MM.1S (cell line): ENCODE measurements around the gene CIT.

Experiments used
- DNase-seq: peaks from one replicate; pipeline ENCODE4 v3.0.0-alpha.2; 2015
- H2AFZ ChIP-seq: fragments of 300-600 bp; sonication (generic); 2 replicates; pipeline ENCODE4 v1.6.0; 2016; ENCODE audit warnings: antibody characterized with exemption, low read length
- H3F3A ChIP-seq: fragments of 300-600 bp; sonication (generic); 2 replicates; pipeline ENCODE4 v1.6.1; 2016; ENCODE audit warnings: mild to moderate bottlenecking, antibody characterized with exemption, low read length, moderate library complexity, mixed read lengths; ENCODE audit not compliant: insufficient read depth
- H3K27ac ChIP-seq: fragments of 300-600 bp; sonication (generic); 2 replicates; pipeline ENCODE4 v1.5.1; 2016; ENCODE audit warnings: mild to moderate bottlenecking, low read length
- H3K27me3 ChIP-seq: fragments of 300-600 bp; sonication (generic); replicated peaks from 2 replicates; pipeline ENCODE4 v1.6.0; 2016; ENCODE audit warnings: low read length; ENCODE audit not compliant: insufficient read depth
- H3K36me3 ChIP-seq: fragments of 300-600 bp; sonication (generic); replicated peaks from 2 replicates; pipeline ENCODE4 v1.6.1; 2016; ENCODE audit warnings: mild to moderate bottlenecking, low read length, mixed read lengths; ENCODE audit not compliant: insufficient read depth
- H3K4me1 ChIP-seq: fragments of 300-600 bp; sonication (generic); 2 replicates; pipeline ENCODE4 v1.6.1; 2016; ENCODE audit warnings: low read length, mixed read lengths
- H3K4me2 ChIP-seq: fragments of 300-600 bp; sonication (generic); 2 replicates; pipeline ENCODE4 v1.6.0; 2016; ENCODE audit warnings: low read depth, low read length
- H3K4me3 ChIP-seq: fragments of 300-600 bp; sonication (generic); 2 replicates; pipeline ENCODE4 v1.5.1; 2016; ENCODE audit warnings: low read length, mixed read lengths
- H3K79me2 ChIP-seq: fragments of 300-600 bp; sonication (generic); 2 replicates; pipeline ENCODE4 v1.6.1; 2016; ENCODE audit warnings: mixed run types, low read length, mixed read lengths
- H3K9ac ChIP-seq: fragments of 300-600 bp; sonication (generic); 2 replicates; pipeline ENCODE4 v1.6.1; 2016; ENCODE audit warnings: low read length, mixed read lengths
- H3K9me2 ChIP-seq: fragments of 300-600 bp; sonication (generic); replicated peaks from 2 replicates; pipeline ENCODE4 v1.6.1; 2016; ENCODE audit warnings: mild to moderate bottlenecking, low read length, mixed read lengths; ENCODE audit not compliant: insufficient read depth
- H3K9me3 ChIP-seq: fragments of 300-600 bp; sonication (generic); replicated peaks from 2 replicates; pipeline ENCODE4 v1.6.1; 2016; ENCODE audit warnings: mild to moderate bottlenecking, low read length, mixed read lengths; ENCODE audit not compliant: insufficient read depth
- H4K20me1 ChIP-seq: fragments of 300-600 bp; sonication (generic); 2 replicates; pipeline ENCODE4 v1.6.1; 2016; ENCODE audit warnings: mild to moderate bottlenecking, low read length, moderate library complexity, mixed read lengths; ENCODE audit not compliant: insufficient read depth
- EZH2 ChIP-seq: fragments of 300-600 bp; sonication (generic); optimal IDR thresholded peaks from 2 replicates; pipeline ENCODE3; 2017; ENCODE audit warnings: low read depth, mild to moderate bottlenecking, antibody characterized with exemption, low read length, mixed read lengths
- EZH2phosphoT487 ChIP-seq: fragments of 300-600 bp; sonication (generic); IDR thresholded peaks from 2 replicates; pipeline ENCODE4 v1.6.1; 2018; ENCODE audit warnings: antibody characterized with exemption, low read length
- TF ChIP-seq, protein P1 (sequence below): fragments of 300-600 bp; sonication (generic); IDR thresholded peaks from 2 replicates; pipeline ENCODE4 v1.5.1; 2016; ENCODE audit warnings: antibody characterized with exemption, low read length, mixed read lengths

Gene CIT

DNA sequence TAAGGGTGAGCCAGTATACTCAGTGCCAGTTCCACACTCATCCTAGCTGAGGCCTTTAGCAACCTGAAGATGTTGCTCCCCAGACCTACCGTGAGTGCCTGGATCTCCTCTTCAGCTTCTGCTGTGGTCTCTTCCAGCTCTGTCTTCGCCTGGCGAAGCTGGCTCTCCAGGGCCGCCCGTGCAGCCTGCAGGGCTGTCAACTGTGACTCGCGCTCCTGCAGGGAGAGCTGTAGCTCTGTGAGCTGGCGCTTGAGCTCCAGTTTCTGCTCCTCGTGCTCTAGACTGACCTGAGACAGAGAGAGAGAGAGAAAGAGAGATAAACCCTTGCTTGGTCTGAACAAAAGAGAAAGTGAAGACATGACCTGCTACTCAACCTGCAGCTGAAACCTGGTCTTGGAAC is 125.2 kb downstream of the CIT start:
- H3K79me2 ChIP-seq: no peaks in the 10 kb centered on the region
- H3K4me3 ChIP-seq: no peak overlapping the region
- no peaks in the 10 kb centered on the region for H4K20me1 ChIP-seq
- TF ChIP-seq EZH2phosphoT487 (no peak), EZH2 (no peak)
- TF ChIP-seq, protein P1, sequence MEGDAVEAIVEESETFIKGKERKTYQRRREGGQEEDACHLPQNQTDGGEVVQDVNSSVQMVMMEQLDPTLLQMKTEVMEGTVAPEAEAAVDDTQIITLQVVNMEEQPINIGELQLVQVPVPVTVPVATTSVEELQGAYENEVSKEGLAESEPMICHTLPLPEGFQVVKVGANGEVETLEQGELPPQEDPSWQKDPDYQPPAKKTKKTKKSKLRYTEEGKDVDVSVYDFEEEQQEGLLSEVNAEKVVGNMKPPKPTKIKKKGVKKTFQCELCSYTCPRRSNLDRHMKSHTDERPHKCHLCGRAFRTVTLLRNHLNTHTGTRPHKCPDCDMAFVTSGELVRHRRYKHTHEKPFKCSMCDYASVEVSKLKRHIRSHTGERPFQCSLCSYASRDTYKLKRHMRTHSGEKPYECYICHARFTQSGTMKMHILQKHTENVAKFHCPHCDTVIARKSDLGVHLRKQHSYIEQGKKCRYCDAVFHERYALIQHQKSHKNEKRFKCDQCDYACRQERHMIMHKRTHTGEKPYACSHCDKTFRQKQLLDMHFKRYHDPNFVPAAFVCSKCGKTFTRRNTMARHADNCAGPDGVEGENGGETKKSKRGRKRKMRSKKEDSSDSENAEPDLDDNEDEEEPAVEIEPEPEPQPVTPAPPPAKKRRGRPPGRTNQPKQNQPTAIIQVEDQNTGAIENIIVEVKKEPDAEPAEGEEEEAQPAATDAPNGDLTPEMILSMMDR: no peak
- no peaks in the 10 kb centered on the region for H3K27me3 ChIP-seq
- no peaks in the 10 kb centered on the region for H3K9me2 ChIP-seq
- no peaks in the 10 kb centered on the region for H3F3A ChIP-seq
- no peaks in the 10 kb centered on the region for H3K9me3 ChIP-seq
- H3K36me3 ChIP-seq: no peaks in the 10 kb centered on the region
- no peak overlapping the region for H3K4me2 ChIP-seq
- H3K27ac ChIP-seq: no peak overlapping the region
- no peak overlapping the region for H3K9ac ChIP-seq
- H2AFZ ChIP-seq: no peak overlapping the region
- no peak for DNase-seq
- H3K4me1 ChIP-seq: no peaks in the 10 kb centered on the region

DNA sequence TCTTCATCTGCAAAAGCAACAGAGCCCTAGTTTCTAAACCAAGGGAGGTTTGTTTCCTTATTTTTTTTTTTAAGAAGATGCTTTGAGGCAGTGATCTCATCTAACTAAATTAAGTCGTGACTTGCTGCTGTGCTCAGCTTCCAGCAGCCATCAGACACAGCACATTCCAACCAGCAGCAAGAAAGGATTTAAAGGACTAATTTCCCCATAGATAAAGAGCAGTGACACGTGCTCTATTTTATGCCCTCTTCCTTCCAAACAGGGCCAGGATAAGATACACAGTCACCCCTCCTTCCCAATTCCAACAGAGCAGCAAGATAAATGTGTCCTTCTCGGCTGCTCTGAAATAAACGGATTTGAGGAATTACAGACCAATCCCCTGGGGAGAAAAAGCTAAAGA is 127.5 kb downstream of the CIT start:
- no peaks in the 10 kb centered on the region for H3K4me1 ChIP-seq
- H3K4me2 ChIP-seq: no peak overlapping the region
- no peak overlapping the region for H3K4me3 ChIP-seq
- TF ChIP-seq, protein P1: no peak
- no peak for TF ChIP-seq EZH2
- TF ChIP-seq EZH2phosphoT487: no peak
- H2AFZ ChIP-seq: no peak overlapping the region
- H3K36me3 ChIP-seq: no peaks in the 10 kb centered on the region
- H3K9me2 ChIP-seq: no peaks in the 10 kb centered on the region
- H3F3A ChIP-seq: no peaks in the 10 kb centered on the region
- no peaks in the 10 kb centered on the region for H3K27me3 ChIP-seq
- H4K20me1 ChIP-seq: no peaks in the 10 kb centered on the region
- DNase-seq: no peak
- no peak overlapping the region for H3K9ac ChIP-seq
- H3K79me2 ChIP-seq: no peaks in the 10 kb centered on the region
- no peak overlapping the region for H3K27ac ChIP-seq
- H3K9me3 ChIP-seq: no peaks in the 10 kb centered on the region

DNA sequence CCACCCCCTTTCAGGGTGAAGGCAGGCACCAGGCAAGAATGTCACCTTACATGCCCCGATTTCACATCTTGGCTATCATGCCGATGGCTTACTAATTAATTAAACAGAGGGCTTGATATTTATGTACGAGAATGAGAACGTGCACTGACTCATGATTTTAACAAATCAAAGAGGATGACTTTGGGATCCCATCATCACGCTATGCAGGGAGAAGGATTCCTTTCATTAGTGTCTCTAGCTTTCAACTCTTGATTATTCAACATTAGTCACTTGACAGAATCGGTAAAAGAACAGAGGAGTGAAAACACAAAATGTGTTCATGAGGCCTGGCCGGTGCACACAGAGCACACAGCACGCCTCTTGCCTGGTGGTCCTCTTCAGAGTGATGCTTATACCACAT is 128.6 kb downstream of the CIT start:
- Histone ChIP-seq H3K4me2 (no peak overlapping the region), H3K9me3 (no peaks in the 10 kb centered on the region), H4K20me1 (no peaks in the 10 kb centered on the region), H3F3A (no peaks in the 10 kb centered on the region), H3K9ac (no peak overlapping the region), H3K36me3 (no peaks in the 10 kb centered on the region), H3K9me2 (no peaks in the 10 kb centered on the region), H3K79me2 (no peaks in the 10 kb centered on the region), H3K27ac (no peak overlapping the region), H3K27me3 (no peaks in the 10 kb centered on the region), H3K4me3 (no peak overlapping the region), H2AFZ (no peak overlapping the region), H3K4me1 (no peaks in the 10 kb centered on the region)
- no peak for TF ChIP-seq EZH2phosphoT487
- TF ChIP-seq EZH2: no peak
- TF ChIP-seq, protein P1: no peak
- no peak for DNase-seq
